Measurements from ENCODE around the gene ARHGEF4. TPM values are rescaled to one million over a fixed set of nuclear protein-coding genes. Genes with fewer than 3 reads are reported as not detected.

ARHGEF4 gene
- total and polyA plus RNA-seq, 2 donors (not counting 3 experiments of a cell fraction or from before 2014, with no cell fraction given): not detected

- TF ChIP-seq CTCF (IDR thresholded peaks at IDR 0.05; ENCODE audit: extremely low read depth in 1 of 2, insufficient read depth in 1 of 2, low read depth in 1 of 2, low read length in 2 of 2) (no peak), MYC (IDR thresholded peaks at IDR 0.05; ENCODE audit: low read depth, low read length) (no peak)
- H4K20me1 ChIP-seq (replicated peaks; ENCODE audit: control insufficient read depth, extremely low read depth, insufficient read depth, low read length): no peaks in the 10 kb centered on the region
- H2AFZ ChIP-seq (ENCODE audit: low read depth, low read length): no peak overlapping the region
- no peaks in the 10 kb centered on the region for H3K4me1 ChIP-seq (ENCODE audit: control insufficient read depth, extremely low read depth, insufficient read depth, low read length)
- DNase-seq (ENCODE audit: low read depth, low spot score) (no peak), FAIRE-seq (no peak)
- ChIA-PET POLR2A (no interaction called here), CTCF (interaction anchor here (2.2 kb wide), 1 partner anchor 38 kb away, joined by 6 read pairs; no protein-coding TSS in a partner anchor)
- intact Hi-C loops (cut with micrococcal nuclease) (loop anchor here (5.0 kb wide), 1 partner anchor 38 kb away; no protein-coding TSS in a partner anchor), dilution Hi-C loops (cut with MboI; ENCODE audit: extremely low pct_ligation_motif_present, low sequenced_read_pairs) (no loop called here)
- no peaks in the 10 kb centered on the region for H3K79me2 ChIP-seq (ENCODE audit: control insufficient read depth, insufficient read depth, low read length)
- H3K4me2 ChIP-seq (ENCODE audit: insufficient read depth, low read length): no peak overlapping the region
- no peaks in the 10 kb centered on the region for H3K9me1 ChIP-seq (replicated peaks; ENCODE audit: control insufficient read depth, extremely low read depth, insufficient read depth, low read length)
- H3K27me3 ChIP-seq (ENCODE audit: control insufficient read depth in 2 of 2, insufficient read depth in 2 of 2, low read length in 2 of 2): peaks cover 12 to 23% of the 10 kb centered on the region in 2 experiments
- no peaks in the 10 kb centered on the region for H3K9me3 ChIP-seq (replicated peaks; ENCODE audit: control insufficient read depth, insufficient read depth, low read length)
- H3K9ac ChIP-seq (replicated peaks; ENCODE audit: extremely low read depth, insufficient read depth, low read length): no peak overlapping the region
- no peak overlapping the region for H3K4me3 ChIP-seq (replicated peaks in 1 of 3; ENCODE audit: insufficient read depth in 1 of 3, low read depth in 1 of 3, low read length in 3 of 3)
- H3K27ac ChIP-seq (ENCODE audit: insufficient read depth, low read depth, low read length): no peak overlapping the region
- H3K36me3 ChIP-seq (ENCODE audit: control insufficient read depth in 2 of 2, extremely low read depth in 1 of 2, insufficient read depth in 2 of 2, low read length in 2 of 2): no peaks in the 10 kb centered on the region
- no TSS peak for BruUV-seq (replicated peaks)
Measured at GRCh38 chr2:130834931-130835765, 1.6 kb upstream of the ARHGEF4 start.

- Histone ChIP-seq H3K4me1 (ENCODE audit: control insufficient read depth, extremely low read depth, insufficient read depth, low read length) (no peaks in the 10 kb centered on the region), H3K36me3 (ENCODE audit: control insufficient read depth in 2 of 2, extremely low read depth in 1 of 2, insufficient read depth in 2 of 2, low read length in 2 of 2) (no peaks in the 10 kb centered on the region), H3K9ac (replicated peaks; ENCODE audit: extremely low read depth, insufficient read depth, low read length) (no peak overlapping the region), H2AFZ (ENCODE audit: low read depth, low read length) (no peak overlapping the region), H3K9me3 (replicated peaks; ENCODE audit: control insufficient read depth, insufficient read depth, low read length) (no peaks in the 10 kb centered on the region), H3K27me3 (ENCODE audit: control insufficient read depth in 2 of 2, insufficient read depth in 2 of 2, low read length in 2 of 2) (peaks cover 12 to 23% of the 10 kb centered on the region in 2 experiments), H4K20me1 (replicated peaks; ENCODE audit: control insufficient read depth, extremely low read depth, insufficient read depth, low read length) (no peaks in the 10 kb centered on the region), H3K4me2 (ENCODE audit: insufficient read depth, low read length) (no peak overlapping the region), H3K79me2 (ENCODE audit: control insufficient read depth, insufficient read depth, low read length) (no peaks in the 10 kb centered on the region), H3K9me1 (replicated peaks; ENCODE audit: control insufficient read depth, extremely low read depth, insufficient read depth, low read length) (no peaks in the 10 kb centered on the region), H3K27ac (ENCODE audit: insufficient read depth, low read depth, low read length) (no peak overlapping the region), H3K4me3 (replicated peaks in 1 of 3; ENCODE audit: insufficient read depth in 1 of 3, low read depth in 1 of 3, low read length in 3 of 3) (no peak overlapping the region)
- dilution Hi-C loops (cut with MboI; ENCODE audit: extremely low pct_ligation_motif_present, low sequenced_read_pairs): no loop called here
- intact Hi-C loops (cut with micrococcal nuclease): loop anchor here (5.0 kb wide), 1 partner anchor 38 kb away; no protein-coding TSS in a partner anchor
- POLR2A ChIA-PET: no interaction called here
- CTCF ChIA-PET: interaction anchor here (2.2 kb wide), 1 partner anchor 38 kb away, joined by 6 read pairs; no protein-coding TSS in a partner anchor
- FAIRE-seq (no peak), DNase-seq (ENCODE audit: low read depth, low spot score) (no peak)
- TF ChIP-seq FOS (IDR thresholded peaks at IDR 0.05; ENCODE audit: borderline replicate concordance, insufficient read depth, low read length) (no peak), POLR2AphosphoS5 (IDR thresholded peaks at IDR 0.05; ENCODE audit: insufficient read depth, low read depth, low read length) (no peak), POLR2A (IDR thresholded peaks at IDR 0.05; ENCODE audit: low read depth, low read length) (no peak), EZH2 (IDR thresholded peaks at IDR 0.05; ENCODE audit: borderline replicate concordance, low read depth, low read length, severe bottlenecking) (no peak), CTCF (IDR thresholded peaks at IDR 0.05; ENCODE audit: extremely low read depth in 1 of 2, insufficient read depth in 1 of 2, low read depth in 1 of 2, low read length in 2 of 2) (no peak), GATA2 (IDR thresholded peaks at IDR 0.05; ENCODE audit: insufficient read depth, insufficient read length, low read depth, low read length) (no peak), MAX (IDR thresholded peaks at IDR 0.05; ENCODE audit: insufficient read depth, insufficient read length) (no peak), JUN (IDR thresholded peaks at IDR 0.05; ENCODE audit: borderline replicate concordance, insufficient read depth, insufficient read length, low read depth) (no peak)
- BruUV-seq (replicated peaks): no TSS peak
Measured at GRCh38 chr2:130835766-130836015, 1.0 kb upstream of the ARHGEF4 start.

Data from endothelial cell of umbilical vein (primary cell).